ENCODE data around the gene SNAPC1.

SNAPC1 gene

GRCh38 chr14:61813096-61813606 is 50.9 kb downstream of the SNAPC1 start:
- DNase-seq: no peak

- no peak for DNase-seq
These were observed 60.2 kb downstream of the SNAPC1 start for GRCh38 chr14:61822458-61822857.

- DNase-seq: no peak
These were observed 70.6 kb downstream of the SNAPC1 start for GRCh38 chr14:61832783-61833182.

- DNase-seq: no peak
These were observed 74.0 kb downstream of the SNAPC1 start for GRCh38 chr14:61836184-61836583.

GRCh38 chr14:61836807-61837206 is 74.6 kb downstream of the SNAPC1 start:
- no peak for DNase-seq

GRCh38 chr14:61837336-61838229 is 75.4 kb downstream of the SNAPC1 start:
- DNase-seq: peak; percentile 68 to 76

- no peak for DNase-seq
These were observed 76.5 kb downstream of the SNAPC1 start for GRCh38 chr14:61838661-61839245.

GRCh38 chr14:61839507-61839906 is 77.3 kb downstream of the SNAPC1 start:
- DNase-seq: no peak

GRCh38 chr14:61841145-61841544 is 78.9 kb downstream of the SNAPC1 start:
- DNase-seq: no peak

Measured in activated CD4-positive, alpha-beta T cell treated with anti-CD3 and anti-CD28 coated beads, Interleukin-2, amount 50 U/mL, for 4 hours (primary cell).